Aorta (tissue), 5 donors: Measurements from ENCODE around the gene MEIS1. TPM values are rescaled to one million over a fixed set of nuclear protein-coding genes. Genes with fewer than 3 reads are reported as not detected.
A peak's percentile ranks its signal among the peaks of the same experiment; 100 is the strongest.

Source experiments
- ATAC-seq: fragments of 200-7000 bp; cut with Tn5 transposase; one replicate; pipeline ENCODE4 v1.9.1; 2022; ENCODE audit warnings: moderate library complexity; ENCODE audit not compliant: low FRiP score
- DNase-seq, 2 donors: peaks; one replicate each; pipeline ENCODE4 v3.0.0-alpha.2; 2020
- H3K27ac ChIP-seq, 2 donors: one replicate each; pipeline ENCODE4 v1.5.1; 2013; ENCODE audit warnings: low read length in 2 of 2, mild to moderate bottlenecking in 2 of 2, moderate library complexity in 2 of 2, control low read depth in 1 of 2, inconsistent platforms in 1 of 2, low read depth in 1 of 2
- H3K27me3 ChIP-seq, 2 donors: one replicate each; pipeline ENCODE4 v1.6.1; 2013; ENCODE audit warnings: control low read depth in 1 of 2, low read length in 1 of 2, mild to moderate bottlenecking in 1 of 2, moderate library complexity in 1 of 2; ENCODE audit not compliant: insufficient read depth in 2 of 2, control insufficient read depth in 1 of 2
- H3K36me3 ChIP-seq, 2 donors: one replicate each; pipeline ENCODE4 v1.6.1; 2013; ENCODE audit warnings: control low read depth in 1 of 2, low read length in 1 of 2, mild to moderate bottlenecking in 1 of 2; ENCODE audit not compliant: insufficient read depth in 2 of 2, control insufficient read depth in 1 of 2
- H3K4me1 ChIP-seq, 2 donors: one replicate each; pipeline ENCODE4 v1.6.1; 2013; ENCODE audit warnings: low read length in 2 of 2, control low read depth in 1 of 2, mild to moderate bottlenecking in 1 of 2, moderate library complexity in 1 of 2; ENCODE audit not compliant: insufficient read depth in 2 of 2, control insufficient read depth in 1 of 2
- H3K4me3 ChIP-seq, 2 donors: one replicate each; pipeline ENCODE4 v1.5.1; 2013; ENCODE audit warnings: low read length in 2 of 2, control low read depth in 1 of 2, mild to moderate bottlenecking in 1 of 2
- H3K9me3 ChIP-seq: one replicate; pipeline ENCODE4 v1.6.1; 2013; ENCODE audit warnings: mild to moderate bottlenecking, low read length; ENCODE audit not compliant: control insufficient read depth
- WGBS, 2 donors: extraction: QIAGEN DNeasy Blood & Tissue Kit; methylation state at CpG; one replicate each; pipeline ENCODE4 v1.1.7; 2013; 5-methylcytosine and 5-hydroxymethylcytosine counted together
- intact Hi-C, 2 donors: fragments of 100-400 bp; cut with DNase I; formaldehyde crosslinking; loops; one replicate each; pipeline versions ENCODE4 v1.14.2 to v1.15.0; 2022
- polyA plus RNA-seq, 2 donors: library from polyadenylated mRNA; stranded (reverse); fragments of 200-250 nt; gene quantifications; one replicate each; pipeline ENCODE4 v1.2.3, GENCODE V29; 2013
- total RNA-seq, 2 donors: library from RNA; stranded (reverse); fragmentation: NEBNext Ultra II Directional; extraction: Animal tissue kit (Norgen Biotek cat#: 25700); gene quantifications; one replicate each; pipeline ENCODE4 v1.2.1, GENCODE V29; 2021
- donor health status: healthy with polysubstance abuse.
- donor health status: Bipolar disorder and iron deficiency.
- donor health status: DM: no; HTN: no; CAD: no.
- donor health status: DM: no; HTN: no; CAD: no.
- donor health status: DM: yes; HTN: yes; CAD: no.

MEIS1 gene
- total and polyA plus RNA-seq, 4 donors, result 7.6 to 76.6 (median 33.5) TPM

- ATAC-seq (peak; percentile 17), DNase-seq (no peak)
- H3K4me1 ChIP-seq, result no peaks in the 10 kb centered on the region
- H3K27me3 ChIP-seq, result no peaks in the 10 kb centered on the region
- intact Hi-C loops, result loop anchor here (5.0 to 10.0 kb wide), 6 partner anchors 271 to 1459 kb away; no protein-coding TSS in a partner anchor
- no peaks in the 10 kb centered on the region for H3K9me3 ChIP-seq
- H3K27ac ChIP-seq, result peak overlapping the region; percentile 3 to 34
- peaks cover 0 to under 1% of the 10 kb centered on the region in 2 donors for H3K36me3 ChIP-seq
- 0 to 2% methylated on average over 11 of the region's 11 CpGs for WGBS, 2 donors
- peak overlapping the region; percentile 46 to 71 for H3K4me3 ChIP-seq
These were observed 141.3 kb downstream of the MEIS1 start for GRCh38 chr2:66576311-66576560.

- H3K27me3 ChIP-seq, result no peaks in the 10 kb centered on the region
- no peaks in the 10 kb centered on the region for H3K36me3 ChIP-seq
- DNase-seq (peak; percentile 53 to 76), ATAC-seq (peak; percentile 61)
- H3K9me3 ChIP-seq, result no peaks in the 10 kb centered on the region
- H3K27ac ChIP-seq, result peak overlapping the region; percentile 3 to 34
- H3K4me3 ChIP-seq, result peak overlapping the region; percentile 46 to 71
- WGBS, 2 donors, result 0 to 1% methylated on average over 37 of the region's 37 CpGs
- H3K4me1 ChIP-seq, result no peaks in the 10 kb centered on the region
- intact Hi-C loops, result loop anchor here (5.0 to 10.0 kb wide), 6 partner anchors 272 to 1458 kb away; no protein-coding TSS in a partner anchor
These were observed 141.8 kb downstream of the MEIS1 start for GRCh38 chr2:66576561-66577320.

DNA sequence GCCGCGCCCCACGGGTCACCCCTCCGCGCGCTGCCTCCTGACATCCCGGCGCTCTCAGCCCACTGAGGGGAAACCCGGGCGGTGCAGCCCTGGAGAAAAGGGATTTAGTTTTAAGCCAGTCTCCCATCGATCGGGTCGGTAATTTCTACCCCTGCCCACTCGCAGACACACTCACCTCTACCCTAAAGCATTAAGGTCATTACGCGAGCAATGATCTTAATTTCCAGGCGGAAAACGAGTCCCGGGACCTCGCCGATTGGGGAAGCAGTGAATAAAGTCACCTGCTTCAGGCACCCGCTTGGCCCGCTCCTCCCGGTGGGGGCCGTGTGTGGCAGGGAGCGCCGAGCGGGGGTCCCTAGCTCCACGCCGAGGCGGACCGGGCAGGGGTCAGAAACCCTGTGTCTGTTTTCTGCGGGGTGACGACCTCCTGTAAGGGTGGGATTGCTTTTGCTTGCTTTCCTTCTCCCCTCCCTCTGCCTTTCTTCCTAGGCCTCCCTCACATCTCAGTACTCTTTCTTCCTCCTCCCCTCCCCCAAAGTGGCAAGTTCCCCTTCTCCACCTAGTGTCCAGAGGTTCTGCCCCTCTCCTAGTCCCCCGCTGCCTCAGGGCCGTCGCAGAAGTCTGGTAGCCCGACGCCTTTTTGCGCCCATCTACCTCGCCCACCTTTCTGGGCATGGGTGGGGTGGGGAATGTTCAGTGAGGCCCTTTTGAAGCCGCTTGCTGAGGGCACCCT, 142.6 kb downstream of the MEIS1 start:
- WGBS, 2 donors, result 4 to 7% methylated on average over 42 of the region's 42 CpGs
- no peaks in the 10 kb centered on the region for H3K9me3 ChIP-seq
- H3K4me3 ChIP-seq, result peak overlapping the region; percentile 3 to 46
- peak overlapping the region; percentile 3 to 34 for H3K27ac ChIP-seq
- no peaks in the 10 kb centered on the region for H3K4me1 ChIP-seq
- H3K27me3 ChIP-seq, result no peaks in the 10 kb centered on the region
- intact Hi-C loops, result loop anchor here (5.0 to 10.0 kb wide), 6 partner anchors 273 to 1457 kb away; no protein-coding TSS in a partner anchor
- DNase-seq, result peak; percentile 59 to 75
- ATAC-seq, result peak; percentile 36
- H3K36me3 ChIP-seq, result no peaks in the 10 kb centered on the region

GRCh38 chr2:66578054-66578686, 143.2 kb downstream of the MEIS1 start:
- DNase-seq, result peak; percentile 55 to 75
- Histone ChIP-seq H3K36me3 (no peaks in the 10 kb centered on the region), H3K9me3 (no peaks in the 10 kb centered on the region), H3K4me3 (no peak overlapping the region), H3K27ac (peak overlapping the region in 1 of 2 donors; percentile 34), H3K27me3 (no peaks in the 10 kb centered on the region), H3K4me1 (no peaks in the 10 kb centered on the region)
- 1 to 6% methylated on average over 27 of the region's 27 CpGs for WGBS, 2 donors
- no peak for ATAC-seq
- intact Hi-C loops, result loop anchor here (5.0 to 10.0 kb wide), 6 partner anchors 273 to 1457 kb away; no protein-coding TSS in a partner anchor

- no peak overlapping the region for H3K27ac ChIP-seq
- no peaks in the 10 kb centered on the region for H3K27me3 ChIP-seq
- no peaks in the 10 kb centered on the region for H3K36me3 ChIP-seq
- intact Hi-C loops, result loop anchor here (5.0 to 10.0 kb wide), 6 partner anchors 274 to 1456 kb away; no protein-coding TSS in a partner anchor
- no peak overlapping the region for H3K4me3 ChIP-seq
- no peaks in the 10 kb centered on the region for H3K4me1 ChIP-seq
- no peak for DNase-seq
- no peak for ATAC-seq
- no peaks in the 10 kb centered on the region for H3K9me3 ChIP-seq
- 58 to 59% methylated on average over 10 of the region's 10 CpGs for WGBS, 2 donors
These were observed 143.8 kb downstream of the MEIS1 start for GRCh38 chr2:66578687-66579106.

DNA sequence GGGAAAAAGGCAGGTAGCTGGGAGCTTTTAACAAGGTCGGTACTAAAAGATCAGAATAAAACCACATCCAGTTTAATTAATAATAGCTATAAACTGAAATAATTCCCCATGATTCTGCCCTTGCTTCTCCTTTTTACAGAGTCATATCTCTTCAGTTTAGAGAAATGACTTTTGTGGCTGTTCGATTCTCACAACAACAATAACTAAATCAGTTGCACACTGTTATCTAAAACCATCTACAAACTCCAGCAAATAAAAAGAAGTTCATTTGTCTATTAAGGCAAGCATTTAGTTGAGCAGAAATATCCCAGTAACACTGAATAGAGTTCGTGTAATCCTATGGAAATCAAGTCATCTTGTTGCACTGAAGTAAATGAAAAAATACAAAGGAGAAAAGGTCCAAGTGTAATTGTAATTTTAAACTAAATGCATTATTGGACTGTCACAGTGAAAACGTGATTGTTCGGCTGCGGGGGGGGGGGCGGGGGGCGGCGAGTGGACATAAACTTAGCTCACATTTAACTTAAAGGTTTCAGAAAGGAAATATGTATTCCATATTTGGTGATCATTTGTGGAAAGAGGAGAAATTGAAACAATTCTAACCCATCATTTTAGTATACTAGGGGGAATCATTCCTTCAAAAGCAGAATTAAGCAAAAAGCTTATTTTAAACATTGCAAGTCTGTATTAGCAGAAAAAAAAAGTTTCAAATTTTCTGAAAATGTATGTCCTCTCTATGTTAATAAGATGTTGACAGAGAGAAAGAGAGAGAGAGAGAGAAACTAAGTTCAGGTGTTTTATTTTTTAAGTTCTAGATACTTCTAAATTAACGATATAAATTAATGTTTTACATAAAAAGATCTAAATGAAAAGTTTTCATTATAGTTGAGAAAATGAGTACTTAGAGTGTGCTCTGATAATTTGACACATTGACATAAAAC, 144.5 kb downstream of the MEIS1 start:
- H3K27me3 ChIP-seq, result no peaks in the 10 kb centered on the region
- 72 to 75% methylated on average over 10 of the region's 10 CpGs for WGBS, 2 donors
- ATAC-seq, result no peak

GRCh38 chr2:66580166-66581049, 145.5 kb downstream of the MEIS1 start:
- no peaks in the 10 kb centered on the region for H3K4me1 ChIP-seq
- no peak overlapping the region for H3K27ac ChIP-seq
- ATAC-seq (no peak), DNase-seq (no peak)
- no peaks in the 10 kb centered on the region for H3K9me3 ChIP-seq
- no peak overlapping the region for H3K4me3 ChIP-seq
- WGBS, 2 donors, result 57 to 61% methylated on average over 10 of the region's 10 CpGs
- no peaks in the 10 kb centered on the region for H3K27me3 ChIP-seq
- H3K36me3 ChIP-seq, result no peaks in the 10 kb centered on the region
- intact Hi-C loops, result loop anchor here (10.0 kb wide), 3 partner anchors 264 to 1264 kb away; no protein-coding TSS in a partner anchor

More for the DNA sequence above, 144.5 kb downstream of the MEIS1 start:
- Histone ChIP-seq H3K9me3 (no peaks in the 10 kb centered on the region), H3K4me3 (no peak overlapping the region), H3K27ac (no peak overlapping the region), H3K36me3 (no peaks in the 10 kb centered on the region), H3K4me1 (no peaks in the 10 kb centered on the region)
- intact Hi-C loops, result loop anchor here (5.0 to 10.0 kb wide), 9 partner anchors 265 to 1455 kb away; no protein-coding TSS in a partner anchor
- no peak for DNase-seq
